Brain microvascular endothelial cell (primary cell): ENCODE data around the gene ITPKA.

Experiments
- DNase-seq: peaks from one replicate; pipeline ENCODE4 v3.0.0-alpha.2; 2020
- H3K27ac ChIP-seq: fragments of 250-450 bp; sonication (Bioruptor Pico); 2 replicates; pipeline ENCODE4 v1.5.1; 2020; ENCODE audit warnings: mild to moderate bottlenecking, moderate library complexity
- H3K27me3 ChIP-seq: fragments of 250-450 bp; sonication (Bioruptor Pico); replicated peaks from 2 replicates; pipeline ENCODE4 v1.5.1; 2020; ENCODE audit warnings: mild to moderate bottlenecking
- H3K36me3 ChIP-seq: fragments of 250-450 bp; sonication (Bioruptor Pico); replicated peaks from 2 replicates; pipeline ENCODE4 v1.5.1; 2020; ENCODE audit warnings: mild to moderate bottlenecking
- H3K4me3 ChIP-seq: 2 replicates; pipeline ENCODE4 v1.5.1; 2011; ENCODE audit warnings: low read depth, mild to moderate bottlenecking, control low read depth, low read length, moderate library complexity
- in situ Hi-C: cut with HindIII; loops from 2 replicates; pipeline ENCODE4 v1.10.0; 2017; ENCODE audit warnings: low sequenced_read_pairs, low pct_ligation_motif_present
- TF ChIP-seq, protein P1 (sequence below): IDR thresholded peaks from 2 replicates; pipeline ENCODE4 v1.5.1; 2011; ENCODE audit warnings: low read depth, mild to moderate bottlenecking, moderate library complexity, low read length, control low read depth, inconsistent platforms; ENCODE audit errors: missing control alignments

Gene ITPKA

DNA sequence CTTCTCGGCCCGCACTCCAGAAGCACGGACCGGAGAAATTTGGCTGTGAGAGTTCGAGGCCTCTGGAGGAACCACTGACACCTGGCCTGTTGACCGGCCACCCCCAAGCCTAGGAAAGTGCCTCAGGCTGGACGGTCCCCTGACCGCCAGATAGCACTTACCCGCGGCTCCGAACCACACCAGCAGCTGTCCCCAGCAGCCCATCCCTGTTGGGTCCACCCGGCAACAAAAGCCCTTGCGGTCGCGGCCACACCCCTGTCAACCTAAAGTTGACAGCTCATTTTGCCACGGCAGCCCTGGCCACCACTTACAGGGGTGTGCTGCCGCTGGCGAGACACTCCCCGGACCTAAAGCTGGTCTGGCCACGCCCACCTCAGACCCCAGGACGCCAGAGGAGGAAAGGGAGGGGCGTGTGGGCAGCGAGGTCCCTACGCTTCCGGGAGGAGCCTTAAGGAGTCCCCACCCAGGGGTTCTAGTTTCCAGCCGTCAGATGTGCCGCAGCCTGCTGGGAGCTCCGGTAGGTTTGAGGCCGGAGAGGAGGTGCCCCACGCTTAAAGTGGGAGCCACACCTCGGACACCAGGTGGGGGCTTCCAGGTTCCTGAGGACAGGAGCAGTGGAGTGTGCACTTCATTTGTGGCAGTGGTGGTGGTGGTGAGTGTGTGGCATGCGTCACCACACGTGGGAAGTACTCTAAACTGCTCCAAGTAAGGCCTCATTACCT lies 20.0 kb downstream of the ITPKA start, which contains the start of gene LTK:
TSS of gene LTK (minus strand) at position 322 of the 722 bp plus-strand sequence. CDS start at position 204, 118 bp downstream.
- DNase-seq = no peak
- TF ChIP-seq, protein P1, sequence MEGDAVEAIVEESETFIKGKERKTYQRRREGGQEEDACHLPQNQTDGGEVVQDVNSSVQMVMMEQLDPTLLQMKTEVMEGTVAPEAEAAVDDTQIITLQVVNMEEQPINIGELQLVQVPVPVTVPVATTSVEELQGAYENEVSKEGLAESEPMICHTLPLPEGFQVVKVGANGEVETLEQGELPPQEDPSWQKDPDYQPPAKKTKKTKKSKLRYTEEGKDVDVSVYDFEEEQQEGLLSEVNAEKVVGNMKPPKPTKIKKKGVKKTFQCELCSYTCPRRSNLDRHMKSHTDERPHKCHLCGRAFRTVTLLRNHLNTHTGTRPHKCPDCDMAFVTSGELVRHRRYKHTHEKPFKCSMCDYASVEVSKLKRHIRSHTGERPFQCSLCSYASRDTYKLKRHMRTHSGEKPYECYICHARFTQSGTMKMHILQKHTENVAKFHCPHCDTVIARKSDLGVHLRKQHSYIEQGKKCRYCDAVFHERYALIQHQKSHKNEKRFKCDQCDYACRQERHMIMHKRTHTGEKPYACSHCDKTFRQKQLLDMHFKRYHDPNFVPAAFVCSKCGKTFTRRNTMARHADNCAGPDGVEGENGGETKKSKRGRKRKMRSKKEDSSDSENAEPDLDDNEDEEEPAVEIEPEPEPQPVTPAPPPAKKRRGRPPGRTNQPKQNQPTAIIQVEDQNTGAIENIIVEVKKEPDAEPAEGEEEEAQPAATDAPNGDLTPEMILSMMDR = no peak
- Histone ChIP-seq H3K27ac (no peak within 1 kb of the TSS), H3K27me3 (peaks cover 33% of the 10 kb centered on the region), H3K4me3 (peak within 1 kb of the TSS; percentile 37), H3K36me3 (no peaks in the 10 kb centered on the region)
- in situ Hi-C loops = no loop called here

DNA sequence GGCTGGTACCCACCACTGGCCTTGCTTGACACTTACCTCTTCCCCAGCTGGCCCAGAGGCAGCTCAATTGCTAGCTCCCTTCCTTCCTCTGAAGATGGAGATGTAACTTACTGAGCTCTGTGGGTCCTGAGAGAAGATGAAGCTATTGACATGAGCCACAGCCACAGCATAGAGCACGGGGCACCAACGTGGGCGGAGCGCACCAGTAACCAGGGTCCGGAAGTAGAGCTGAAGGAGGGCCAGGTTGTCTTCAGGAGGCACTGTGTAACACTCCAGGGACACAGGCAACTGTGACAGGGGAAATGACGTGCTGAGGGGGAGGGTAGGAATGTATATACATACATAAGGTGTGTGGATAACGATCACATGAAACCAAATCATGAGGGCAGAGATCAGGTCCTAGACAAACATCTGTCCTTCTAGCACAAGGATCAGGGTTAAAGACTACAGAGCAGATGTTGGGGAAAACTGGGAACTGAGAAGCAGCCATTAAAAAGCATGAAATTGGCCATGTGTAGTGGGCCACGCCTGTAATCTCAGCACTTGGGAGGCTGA lies 24.3 kb downstream of the ITPKA start:
- TF ChIP-seq, protein P1 = no peak
- Histone ChIP-seq H3K36me3 (no peaks in the 10 kb centered on the region), H3K4me3 (no peak overlapping the region), H3K27me3 (peaks cover 6% of the 10 kb centered on the region), H3K27ac (no peak overlapping the region)
- no peak for DNase-seq
- in situ Hi-C loops = no loop called here

DNA sequence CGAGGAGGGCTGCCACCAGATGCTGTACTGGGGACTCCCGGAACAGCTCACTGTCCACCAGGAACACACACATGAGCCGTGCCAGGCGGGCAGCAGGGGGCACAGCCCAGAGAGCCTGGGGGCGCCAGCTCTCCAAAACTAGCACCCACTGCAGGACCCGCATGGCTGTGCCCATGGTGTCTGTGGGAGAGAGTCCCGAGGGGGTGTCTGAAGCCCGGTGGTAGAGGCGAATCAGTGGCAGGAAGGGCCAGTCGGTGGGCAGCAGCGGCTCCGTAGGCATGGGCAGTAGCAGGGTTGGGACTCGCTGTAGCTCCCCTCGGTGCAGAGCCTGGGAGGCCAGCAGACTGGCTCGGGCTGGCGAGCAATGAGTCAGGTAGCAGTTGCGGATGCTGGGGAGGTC lies 27.0 kb downstream of the ITPKA start:
- in situ Hi-C loops = no loop called here
- Histone ChIP-seq H3K4me3 (no peak overlapping the region), H3K27me3 (no peaks in the 10 kb centered on the region), H3K27ac (no peak overlapping the region), H3K36me3 (peaks cover 4% of the 10 kb centered on the region)
- TF ChIP-seq, protein P1 = no peak
- no peak for DNase-seq

DNA sequence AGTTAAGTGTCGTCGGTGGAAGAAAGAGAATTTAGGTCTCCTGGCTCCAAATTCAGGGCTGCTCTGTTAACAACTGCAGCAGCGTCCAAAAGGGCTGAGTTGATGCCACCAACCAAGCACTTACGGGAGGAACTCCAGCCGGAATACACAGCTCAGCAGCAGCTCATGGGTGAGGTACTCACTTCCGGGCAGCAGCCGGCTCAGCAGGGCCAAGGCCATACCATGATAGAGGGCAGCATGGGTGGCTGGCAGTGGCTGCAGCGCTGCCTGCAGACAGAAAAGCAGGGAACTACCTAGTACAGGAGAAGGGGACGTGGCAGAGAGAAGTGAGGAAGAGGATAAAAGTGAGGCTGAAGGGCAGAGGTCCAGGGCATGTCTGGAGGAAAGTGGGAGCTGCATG lies 27.9 kb downstream of the ITPKA start:
- no peak for DNase-seq
- in situ Hi-C loops = no loop called here
- H3K27ac ChIP-seq = no peak overlapping the region
- TF ChIP-seq, protein P1 = no peak
- peaks cover 13% of the 10 kb centered on the region for H3K36me3 ChIP-seq
- H3K4me3 ChIP-seq = no peak overlapping the region
- no peaks in the 10 kb centered on the region for H3K27me3 ChIP-seq

DNA sequence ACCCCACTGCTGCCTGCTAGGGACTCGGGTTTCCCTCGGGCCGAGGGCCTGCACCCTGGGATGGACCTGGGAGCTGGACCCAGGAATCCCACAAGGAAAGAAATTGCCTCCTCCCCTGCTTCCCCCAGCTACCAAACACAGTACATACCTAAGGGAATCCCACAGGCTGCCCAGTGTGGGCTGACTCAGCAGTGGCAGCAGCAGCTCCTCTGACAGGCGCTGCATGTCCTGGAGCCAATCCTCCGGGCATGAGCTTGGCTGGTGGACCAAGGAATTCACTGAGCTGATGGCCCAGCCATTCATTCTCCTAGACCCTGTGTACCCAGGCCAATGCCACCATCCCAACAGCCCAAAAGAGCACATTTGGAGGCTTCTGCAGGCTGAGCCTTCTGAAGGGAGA lies 29.4 kb downstream of the ITPKA start:
- Histone ChIP-seq H3K27ac (no peak overlapping the region), H3K36me3 (peaks cover 27% of the 10 kb centered on the region), H3K4me3 (no peak overlapping the region), H3K27me3 (no peaks in the 10 kb centered on the region)
- DNase-seq = no peak
- TF ChIP-seq, protein P1 = no peak
- in situ Hi-C loops = no loop called here
